ENCODE data around the gene FAM174A. TPM values are rescaled to one million over a fixed set of nuclear protein-coding genes. Genes with fewer than 3 reads are reported as not detected.

The FAM174A gene
- total and polyA plus RNA-seq, 2 of the 4 experiments (the other 2 are of a cell fraction) = 2.7 to 10.3 TPM

DNA sequence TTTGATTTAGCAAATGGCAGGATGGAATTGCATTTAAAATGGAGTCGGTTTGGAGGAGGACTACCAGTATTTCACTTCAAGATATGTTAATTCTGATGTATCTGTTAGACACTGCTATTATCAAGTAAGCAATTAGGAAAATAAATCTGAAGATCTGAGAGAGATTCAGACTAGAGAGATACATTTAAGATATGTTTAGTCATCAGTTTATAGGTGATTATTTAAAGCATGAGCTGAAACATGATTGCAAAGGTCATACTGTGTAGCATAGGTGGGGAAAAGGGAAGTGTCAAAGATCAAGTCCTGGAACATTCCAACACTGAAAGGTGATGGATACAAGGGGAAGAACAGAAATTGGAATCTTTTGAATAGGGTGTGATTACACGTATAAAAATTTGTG lies 79.1 kb downstream of the FAM174A start:
- Histone ChIP-seq H3K36me3 (ENCODE audit: control insufficient read depth, insufficient read depth, low read length) (no peaks in the 10 kb centered on the region), H3K4me1 (ENCODE audit: control insufficient read depth, insufficient read depth, low read length) (no peaks in the 10 kb centered on the region), H3K18ac (ENCODE audit: low read depth, low read length) (no peak overlapping the region), H2BK5ac (ENCODE audit: low read depth, low read length, poor library complexity, severe bottlenecking) (no peak overlapping the region), H3K56ac (ENCODE audit: extremely low read depth, insufficient read depth, low read length) (no peak overlapping the region), H2AK5ac (ENCODE audit: low read depth, low read length) (no peak overlapping the region), H2BK20ac (ENCODE audit: low read depth, low read length) (no peak overlapping the region), H2AFZ (replicated peaks; ENCODE audit: low read length, poor library complexity) (no peak overlapping the region), H3K9ac (ENCODE audit: low read depth, low read length) (no peak overlapping the region), H3K14ac (replicated peaks; ENCODE audit: low read depth, low read length) (no peak overlapping the region), H2BK120ac (ENCODE audit: low read depth, low read length) (no peak overlapping the region), H3K4me2 (ENCODE audit: low read depth, low read length) (no peak overlapping the region), H4K20me1 (ENCODE audit: insufficient read depth, low read length) (no peaks in the 10 kb centered on the region), H2AK9ac (replicated peaks; ENCODE audit: low read depth, low read length, poor library complexity) (no peak overlapping the region), H2BK15ac (ENCODE audit: low read depth, low read length) (no peak overlapping the region), H3K23ac (ENCODE audit: low read depth, low read length) (no peak overlapping the region), H3K27ac (ENCODE audit: insufficient read depth, low read length) (no peak overlapping the region), H3K9me1 (ENCODE audit: insufficient read depth, low read length) (no peaks in the 10 kb centered on the region), H3K27me3 (ENCODE audit: control insufficient read depth, insufficient read depth, low read length) (no peaks in the 10 kb centered on the region), H4K91ac (ENCODE audit: insufficient read depth, low read depth, low read length) (no peak overlapping the region), H3K79me1 (ENCODE audit: low read depth in 1 of 2, low read length in 2 of 2) (no peaks in the 10 kb centered on the region), H3K9me3 (ENCODE audit: control insufficient read depth, insufficient read depth, low read length) (no peaks in the 10 kb centered on the region), H3K4me3 (ENCODE audit: insufficient read depth, low read depth, low read length) (no peak overlapping the region), H4K8ac (ENCODE audit: low read depth in 2 of 2, low read length in 2 of 2) (no peak overlapping the region), H3K4ac (ENCODE audit: low read depth, low read length) (no peak overlapping the region), H4K5ac (ENCODE audit: low read depth, low read length) (no peak overlapping the region)
- dilution Hi-C loops (cut with HindIII; ENCODE audit: low sequenced_read_pairs, unreplicated experiment) = no loop called here
- no CpG with 5 or more reads among the region's 2 CpGs for WGBS, 2 experiments (ENCODE audit: extremely low coverage in 2 of 2, insufficient read length in 1 of 2)
- in situ Hi-C loops (cut with MboI; ENCODE audit: low sequenced_read_pairs) = no loop called here
- TF ChIP-seq RAD21 (IDR thresholded peaks at IDR 0.05; ENCODE audit: low read length) (no peak), BHLHE40 (IDR thresholded peaks at IDR 0.05; ENCODE audit: low read depth, low read length) (no peak), POLR2A (IDR thresholded peaks at IDR 0.05; ENCODE audit: low read depth, low read length) (no peak), CEBPB (IDR thresholded peaks at IDR 0.05; ENCODE audit: low read depth, low read length) (no peak), SMC3 (IDR thresholded peaks at IDR 0.05; ENCODE audit: low read depth, low read length) (no peak), MAZ (IDR thresholded peaks at IDR 0.05; ENCODE audit: borderline replicate concordance, low read depth, low read length) (no peak), RFX5 (IDR thresholded peaks at IDR 0.05; ENCODE audit: low read depth, low read length) (no peak), FOS (IDR thresholded peaks at IDR 0.05; ENCODE audit: low read depth, low read length) (no peak), RCOR1 (IDR thresholded peaks at IDR 0.05; ENCODE audit: insufficient replicate concordance, low read length) (no peak), MAFK (IDR thresholded peaks at IDR 0.05; ENCODE audit: low read depth, low read length) (no peak)
- TF ChIP-seq, protein P1, sequence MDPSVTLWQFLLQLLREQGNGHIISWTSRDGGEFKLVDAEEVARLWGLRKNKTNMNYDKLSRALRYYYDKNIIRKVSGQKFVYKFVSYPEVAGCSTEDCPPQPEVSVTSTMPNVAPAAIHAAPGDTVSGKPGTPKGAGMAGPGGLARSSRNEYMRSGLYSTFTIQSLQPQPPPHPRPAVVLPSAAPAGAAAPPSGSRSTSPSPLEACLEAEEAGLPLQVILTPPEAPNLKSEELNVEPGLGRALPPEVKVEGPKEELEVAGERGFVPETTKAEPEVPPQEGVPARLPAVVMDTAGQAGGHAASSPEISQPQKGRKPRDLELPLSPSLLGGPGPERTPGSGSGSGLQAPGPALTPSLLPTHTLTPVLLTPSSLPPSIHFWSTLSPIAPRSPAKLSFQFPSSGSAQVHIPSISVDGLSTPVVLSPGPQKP (IDR thresholded peaks at IDR 0.05; ENCODE audit: borderline replicate concordance, low read depth, low read length) = no peak
- TF ChIP-seq, protein P2, sequence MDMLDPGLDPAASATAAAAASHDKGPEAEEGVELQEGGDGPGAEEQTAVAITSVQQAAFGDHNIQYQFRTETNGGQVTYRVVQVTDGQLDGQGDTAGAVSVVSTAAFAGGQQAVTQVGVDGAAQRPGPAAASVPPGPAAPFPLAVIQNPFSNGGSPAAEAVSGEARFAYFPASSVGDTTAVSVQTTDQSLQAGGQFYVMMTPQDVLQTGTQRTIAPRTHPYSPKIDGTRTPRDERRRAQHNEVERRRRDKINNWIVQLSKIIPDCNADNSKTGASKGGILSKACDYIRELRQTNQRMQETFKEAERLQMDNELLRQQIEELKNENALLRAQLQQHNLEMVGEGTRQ (IDR thresholded peaks at IDR 0.05; ENCODE audit: low read depth, low read length) = no peak
- ATAC-seq (ENCODE audit: low read depth) (no peak), DNase-seq (no peak)
- ChIA-PET CTCF (no interaction called here), POLR2A (ENCODE audit: unreplicated experiment) (no interaction called here)
- no TSS peak for BruUV-seq (replicated peaks)
- intact Hi-C loops (cut with micrococcal nuclease) = no loop called here
